ENCODE measurements around the gene LAMTOR4. TPM values are rescaled to one million over a fixed set of nuclear protein-coding genes. Genes with fewer than 3 reads are reported as not detected.

The LAMTOR4 gene
- total and polyA plus RNA-seq, 4 donors, result 63.4 to 288 (median 187) TPM

DNA sequence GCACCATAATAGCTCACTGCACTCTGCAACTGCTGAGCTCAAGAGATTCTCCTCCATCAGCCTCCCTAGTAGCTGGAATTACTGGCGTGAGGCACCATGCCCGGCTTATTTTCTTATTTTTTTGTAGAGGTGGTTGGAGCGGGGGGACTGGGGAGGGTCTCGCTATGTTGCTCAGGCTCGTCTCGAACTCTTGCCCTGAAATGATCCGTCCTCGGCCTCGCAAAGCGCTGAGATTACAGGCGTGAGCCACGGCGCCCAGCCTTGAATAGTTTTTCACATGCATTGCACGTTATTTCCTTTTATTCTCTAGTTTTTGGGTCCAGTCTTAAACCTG, 526 bp upstream of the LAMTOR4 start:
- DNase-seq (no peak), ATAC-seq (ENCODE audit: insufficient read depth, low FRiP score) (no peak)
- TF ChIP-seq, protein P1, sequence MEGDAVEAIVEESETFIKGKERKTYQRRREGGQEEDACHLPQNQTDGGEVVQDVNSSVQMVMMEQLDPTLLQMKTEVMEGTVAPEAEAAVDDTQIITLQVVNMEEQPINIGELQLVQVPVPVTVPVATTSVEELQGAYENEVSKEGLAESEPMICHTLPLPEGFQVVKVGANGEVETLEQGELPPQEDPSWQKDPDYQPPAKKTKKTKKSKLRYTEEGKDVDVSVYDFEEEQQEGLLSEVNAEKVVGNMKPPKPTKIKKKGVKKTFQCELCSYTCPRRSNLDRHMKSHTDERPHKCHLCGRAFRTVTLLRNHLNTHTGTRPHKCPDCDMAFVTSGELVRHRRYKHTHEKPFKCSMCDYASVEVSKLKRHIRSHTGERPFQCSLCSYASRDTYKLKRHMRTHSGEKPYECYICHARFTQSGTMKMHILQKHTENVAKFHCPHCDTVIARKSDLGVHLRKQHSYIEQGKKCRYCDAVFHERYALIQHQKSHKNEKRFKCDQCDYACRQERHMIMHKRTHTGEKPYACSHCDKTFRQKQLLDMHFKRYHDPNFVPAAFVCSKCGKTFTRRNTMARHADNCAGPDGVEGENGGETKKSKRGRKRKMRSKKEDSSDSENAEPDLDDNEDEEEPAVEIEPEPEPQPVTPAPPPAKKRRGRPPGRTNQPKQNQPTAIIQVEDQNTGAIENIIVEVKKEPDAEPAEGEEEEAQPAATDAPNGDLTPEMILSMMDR (IDR thresholded peaks at IDR 0.05; ENCODE audit: control extremely low read depth, extremely low read depth), result no peak
- Histone ChIP-seq H3K9ac (ENCODE audit: insufficient read depth in 1 of 2, low read length in 2 of 2) (peak overlapping the region; percentile 9 to 14), H3K4me3 (peak overlapping the region; percentile 17), H3K27me3 (ENCODE audit: control insufficient read depth in 3 of 3, insufficient read depth in 3 of 3, low read length in 2 of 3) (no peaks in the 10 kb centered on the region), H3K36me3 (ENCODE audit: control insufficient read depth in 4 of 4, insufficient read depth in 4 of 4, low read length in 4 of 4) (peaks cover 0 to 2% (median under 1%) of the 10 kb centered on the region in 4 donors), H3K27ac (ENCODE audit: low read depth in 1 of 2, low read length in 1 of 2) (peak overlapping the region; percentile 78 to 82), H3K4me1 (ENCODE audit: control insufficient read depth in 5 of 5, insufficient read depth in 5 of 5, low read length in 5 of 5) (peaks cover 0 to 15% (median 0%) of the 10 kb centered on the region in 5 donors), H3K9me3 (ENCODE audit: control insufficient read depth in 4 of 4, insufficient read depth in 3 of 4, low read length in 3 of 4) (no peaks in the 10 kb centered on the region)
- WGBS, 2 donors, result 14 to 20% methylated on average over 14 of the region's 14 CpGs

DNA sequence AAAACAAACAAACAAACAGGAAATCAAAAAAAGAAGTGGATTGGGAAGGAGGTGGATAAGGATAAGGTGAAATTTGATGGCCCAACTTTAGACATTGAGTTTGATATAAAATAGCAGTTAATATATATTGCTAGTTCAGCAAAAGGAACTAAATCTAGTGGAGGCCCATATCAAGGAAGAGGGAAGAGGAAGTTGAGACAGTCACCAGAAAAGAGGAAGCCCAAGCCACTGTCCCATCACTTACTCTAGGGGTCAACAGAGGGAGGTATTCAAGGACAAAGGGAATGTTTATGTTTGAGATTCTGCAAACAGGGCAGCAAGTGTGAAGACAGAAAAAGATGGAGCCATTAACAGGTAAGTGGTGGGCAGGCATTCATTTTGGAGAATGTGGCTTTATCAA, 3.7 kb downstream of the LAMTOR4 start:
- Histone ChIP-seq H3K27me3 (ENCODE audit: control insufficient read depth in 3 of 3, insufficient read depth in 3 of 3, low read length in 2 of 3) (no peaks in the 10 kb centered on the region), H3K9me3 (ENCODE audit: control insufficient read depth in 4 of 4, insufficient read depth in 3 of 4, low read length in 3 of 4) (no peaks in the 10 kb centered on the region), H3K27ac (ENCODE audit: low read depth in 1 of 2, low read length in 1 of 2) (no peak overlapping the region), H3K36me3 (ENCODE audit: control insufficient read depth in 4 of 4, insufficient read depth in 4 of 4, low read length in 4 of 4) (peaks cover 8 to 32% (median 16%) of the 10 kb centered on the region in 4 donors), H3K4me3 (no peak overlapping the region), H3K4me1 (ENCODE audit: control insufficient read depth in 5 of 5, insufficient read depth in 5 of 5, low read length in 5 of 5) (peaks cover 0 to 17% (median 0%) of the 10 kb centered on the region in 5 donors), H3K9ac (ENCODE audit: insufficient read depth in 1 of 2, low read length in 2 of 2) (no peak overlapping the region)
- DNase-seq, result no peak
- no peak for ATAC-seq (ENCODE audit: insufficient read depth, low FRiP score)
- TF ChIP-seq, protein P1 (IDR thresholded peaks at IDR 0.05; ENCODE audit: control extremely low read depth, extremely low read depth), result no peak

DNA sequence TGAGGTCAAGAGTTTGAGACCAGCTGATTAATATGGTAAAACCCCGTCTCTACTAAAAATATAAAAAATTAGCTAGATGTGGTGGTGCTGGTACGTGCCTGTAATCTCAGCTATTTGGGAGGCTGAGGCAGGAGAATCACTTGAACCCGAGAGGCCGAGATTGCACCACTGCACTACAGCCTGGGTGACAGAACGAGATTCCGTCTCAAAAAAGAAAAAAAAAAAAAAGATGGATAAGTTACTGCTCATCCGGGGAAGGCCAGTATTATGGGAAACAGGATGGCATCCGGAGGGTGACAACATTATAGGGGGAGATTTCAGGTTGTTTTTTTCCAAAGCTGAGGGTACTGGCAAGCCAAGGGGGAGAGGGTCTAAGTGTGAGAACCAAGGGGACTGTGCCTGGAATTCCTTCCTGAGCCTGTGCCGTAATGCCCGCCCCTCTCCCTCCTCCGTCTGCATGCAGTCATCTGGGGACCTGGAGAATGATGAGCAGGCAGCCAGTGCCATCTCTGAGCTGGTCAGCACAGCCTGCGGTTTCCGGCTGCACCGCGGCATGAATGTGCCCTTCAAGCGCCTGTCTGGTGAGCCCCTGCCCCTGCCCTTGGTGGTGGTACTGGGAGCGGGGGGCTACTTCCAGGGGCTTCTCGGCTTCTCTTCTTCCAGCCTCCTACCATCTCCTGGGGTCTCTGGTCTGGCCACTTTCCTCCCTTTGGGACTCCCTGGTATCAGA, 4.4 kb downstream of the LAMTOR4 start:
- no peak overlapping the region for H3K9ac ChIP-seq (ENCODE audit: insufficient read depth in 1 of 2, low read length in 2 of 2)
- no peaks in the 10 kb centered on the region for H3K27me3 ChIP-seq (ENCODE audit: control insufficient read depth in 3 of 3, insufficient read depth in 3 of 3, low read length in 2 of 3)
- no peak overlapping the region for H3K27ac ChIP-seq (ENCODE audit: low read depth in 1 of 2, low read length in 1 of 2)
- H3K4me1 ChIP-seq (ENCODE audit: control insufficient read depth in 5 of 5, insufficient read depth in 5 of 5, low read length in 5 of 5), result peaks cover 0 to 21% (median 4%) of the 10 kb centered on the region in 5 donors
- H3K4me3 ChIP-seq, result no peak overlapping the region
- WGBS, 2 donors, result 90 to 94% methylated on average over 18 of the region's 18 CpGs
- DNase-seq (no peak), ATAC-seq (ENCODE audit: insufficient read depth, low FRiP score) (no peak)
- TF ChIP-seq, protein P1 (IDR thresholded peaks at IDR 0.05; ENCODE audit: control extremely low read depth, extremely low read depth), result no peak
- no peaks in the 10 kb centered on the region for H3K9me3 ChIP-seq (ENCODE audit: control insufficient read depth in 4 of 4, insufficient read depth in 3 of 4, low read length in 3 of 4)
- peaks cover 8 to 32% (median 16%) of the 10 kb centered on the region in 4 donors for H3K36me3 ChIP-seq (ENCODE audit: control insufficient read depth in 4 of 4, insufficient read depth in 4 of 4, low read length in 4 of 4)
